Ovary (tissue), 3 donors: Measurements from ENCODE around the gene NOS3.

Experiments
- EP300 ChIP-seq: sonication (generic); formaldehyde crosslinking; IDR thresholded peaks from one replicate; pipeline ENCODE4 v1.6.1; 2017; ENCODE audit warnings: antibody characterized with exemption
- POLR2A ChIP-seq: fragments of 450-650 bp; IDR thresholded peaks from one replicate; pipeline ENCODE4 v1.6.1; 2017; ENCODE audit warnings: antibody characterized with exemption, mild to moderate bottlenecking, moderate library complexity
- TF ChIP-seq, protein P1 (sequence below), 3 donors: fragments of 450-650 bp in 2 of 3; fragments of 200-600 bp in 1 of 3; IDR thresholded peaks; one replicate each; pipeline versions ENCODE4 v1.5.1 to v1.8.0; 2016 to 2022; ENCODE audit warnings: antibody characterized with exemption in 3 of 3, mild to moderate bottlenecking in 1 of 3
- donor health status: DM: no; HTN: no; CAD: no.

GRCh38 chr7:150993511-150993910, 2.7 kb downstream of the NOS3 start:
- TF ChIP-seq POLR2A (no peak), EP300 (no peak)
- TF ChIP-seq, protein P1, sequence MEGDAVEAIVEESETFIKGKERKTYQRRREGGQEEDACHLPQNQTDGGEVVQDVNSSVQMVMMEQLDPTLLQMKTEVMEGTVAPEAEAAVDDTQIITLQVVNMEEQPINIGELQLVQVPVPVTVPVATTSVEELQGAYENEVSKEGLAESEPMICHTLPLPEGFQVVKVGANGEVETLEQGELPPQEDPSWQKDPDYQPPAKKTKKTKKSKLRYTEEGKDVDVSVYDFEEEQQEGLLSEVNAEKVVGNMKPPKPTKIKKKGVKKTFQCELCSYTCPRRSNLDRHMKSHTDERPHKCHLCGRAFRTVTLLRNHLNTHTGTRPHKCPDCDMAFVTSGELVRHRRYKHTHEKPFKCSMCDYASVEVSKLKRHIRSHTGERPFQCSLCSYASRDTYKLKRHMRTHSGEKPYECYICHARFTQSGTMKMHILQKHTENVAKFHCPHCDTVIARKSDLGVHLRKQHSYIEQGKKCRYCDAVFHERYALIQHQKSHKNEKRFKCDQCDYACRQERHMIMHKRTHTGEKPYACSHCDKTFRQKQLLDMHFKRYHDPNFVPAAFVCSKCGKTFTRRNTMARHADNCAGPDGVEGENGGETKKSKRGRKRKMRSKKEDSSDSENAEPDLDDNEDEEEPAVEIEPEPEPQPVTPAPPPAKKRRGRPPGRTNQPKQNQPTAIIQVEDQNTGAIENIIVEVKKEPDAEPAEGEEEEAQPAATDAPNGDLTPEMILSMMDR (IDR thresholded peaks at IDR 0.05) = no peak
